HG03060 (cell line): Measurements from ENCODE around the gene SLU7.

Source experiments
- ATAC-seq: cut with Tn5 transposase; IDR thresholded peaks from one replicate; pipeline ENCODE4 v1.9.1; 2021; ENCODE audit warnings: low read depth, moderate number of reproducible peaks; ENCODE audit not compliant: unreplicated experiment

The SLU7 gene

DNA sequence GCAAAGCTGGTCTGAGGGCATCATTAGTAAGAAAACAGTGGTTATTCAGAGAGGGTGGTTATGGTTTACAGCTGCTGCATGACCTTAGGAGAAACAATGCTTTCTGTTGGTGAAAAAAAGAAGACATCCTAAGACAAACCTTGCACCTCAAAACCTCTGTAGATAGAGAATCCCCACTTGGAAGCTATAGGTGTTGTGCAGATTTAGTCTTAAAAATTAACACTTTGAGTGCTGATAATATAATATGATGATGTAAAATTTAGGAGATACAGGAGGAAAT, 1.4 kb upstream of the SLU7 start:
- ATAC-seq: no peak

DNA sequence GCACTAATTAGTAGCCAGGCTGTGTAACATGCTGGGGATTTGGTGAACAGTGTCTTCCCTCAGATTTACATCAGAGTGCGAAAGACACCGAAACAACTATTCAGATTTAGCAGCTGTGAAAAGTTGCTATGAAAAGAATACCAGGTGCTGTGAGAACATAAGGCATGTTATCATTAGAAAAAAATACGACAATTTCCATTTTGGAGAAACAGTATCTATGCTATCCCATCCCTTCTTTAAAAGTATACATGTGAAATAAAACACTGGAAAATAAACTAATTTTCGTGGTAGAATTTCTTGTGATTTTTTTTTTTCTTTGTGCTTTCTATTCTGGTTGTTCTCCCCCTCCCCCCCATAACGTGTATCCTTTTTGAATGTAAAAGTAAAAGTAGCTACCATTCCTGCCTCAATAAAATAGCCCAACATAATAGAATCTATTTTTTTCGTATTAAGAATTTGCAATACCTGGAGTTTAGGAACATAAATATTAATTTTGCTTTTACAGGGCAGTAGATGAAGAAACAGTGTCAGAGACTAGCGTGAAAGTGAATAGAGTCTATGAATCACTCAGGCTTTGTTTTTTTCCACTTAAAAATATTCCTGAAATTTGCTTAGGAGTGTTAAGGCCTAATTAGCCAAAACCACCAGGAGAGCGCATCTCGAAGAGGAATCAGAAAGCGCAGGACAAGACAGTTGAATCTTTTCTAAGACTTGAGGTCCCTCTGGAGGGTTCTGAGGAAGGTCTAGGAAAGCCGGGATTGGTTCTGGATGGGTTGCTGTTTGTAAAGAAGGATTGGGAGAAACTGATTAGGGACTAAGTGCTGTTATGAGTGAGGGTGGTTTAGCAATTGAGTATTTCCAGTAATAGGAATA, 813 bp upstream of the SLU7 start:
- ATAC-seq: peak; percentile 24

DNA sequence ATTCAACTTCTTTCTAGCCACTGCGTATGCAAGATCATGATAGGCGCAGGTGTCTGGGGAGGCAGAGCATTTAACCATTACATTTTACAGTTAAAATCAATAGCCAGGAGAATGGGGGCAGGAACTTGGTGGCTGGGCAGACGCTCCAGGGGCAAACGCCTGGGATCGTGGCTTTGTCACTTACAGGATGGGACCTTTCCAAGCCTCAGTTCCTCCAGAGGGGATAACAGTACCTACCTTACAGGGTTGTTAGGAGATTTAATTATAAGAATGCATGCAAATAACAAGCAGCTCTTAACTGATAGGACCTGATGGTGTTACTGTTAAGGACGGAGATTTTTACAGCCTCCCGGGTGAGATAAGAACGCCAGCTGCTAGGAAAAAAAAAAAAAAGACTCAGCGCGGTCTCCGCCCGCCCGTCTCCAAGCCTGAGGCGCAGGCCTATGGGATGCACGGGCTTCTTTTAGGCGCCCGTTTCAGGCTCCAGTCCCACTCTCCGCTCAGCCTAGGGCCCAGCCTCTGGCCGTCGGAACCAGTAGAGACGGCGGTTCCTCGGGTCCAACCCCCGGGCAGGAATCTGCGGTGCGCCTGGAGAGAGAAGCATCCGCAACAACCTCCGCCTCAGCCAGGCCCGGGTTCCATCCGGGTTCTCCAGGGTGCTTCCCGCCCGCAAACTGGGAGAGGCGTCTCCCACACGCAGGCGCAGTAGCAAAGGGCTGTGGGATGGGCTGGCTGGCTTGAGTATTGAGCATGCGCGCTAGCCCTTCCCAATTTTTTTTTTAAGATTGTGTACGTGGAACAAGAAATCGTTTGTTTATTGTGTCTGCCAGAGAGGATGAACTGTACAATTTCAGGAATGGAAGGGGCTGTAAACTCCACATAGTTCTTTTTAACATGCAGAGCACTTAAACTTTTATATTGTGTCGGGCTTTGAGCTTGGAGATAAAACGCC, 19.2 kb downstream of the SLU7 start, which contains the start of gene FAM200C:
FAM200C (minus strand) TSS at position 653 of the 952 bp plus-strand sequence. CDS start 4,564 bp downstream, outside the sequence.
- peak; percentile 41 for ATAC-seq

DNA sequence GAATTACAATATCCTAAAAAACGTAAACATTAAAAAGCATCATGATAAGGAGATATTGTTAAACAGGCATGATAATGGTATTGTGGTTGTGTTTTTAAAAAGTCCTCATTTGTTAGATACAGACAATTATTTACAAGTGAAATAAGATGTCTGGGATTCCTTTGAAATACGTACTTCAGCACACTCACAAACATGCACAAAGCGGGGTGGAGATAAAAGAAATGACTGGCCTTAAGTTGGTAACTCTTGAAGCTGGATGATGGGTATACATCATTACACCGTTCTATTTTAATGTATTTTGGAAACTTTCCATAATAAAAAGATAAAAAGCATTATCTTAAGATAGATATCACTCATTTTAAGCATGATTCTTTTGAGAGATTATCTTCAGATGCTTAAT, 20.1 kb downstream of the SLU7 start:
- ATAC-seq: no peak

DNA sequence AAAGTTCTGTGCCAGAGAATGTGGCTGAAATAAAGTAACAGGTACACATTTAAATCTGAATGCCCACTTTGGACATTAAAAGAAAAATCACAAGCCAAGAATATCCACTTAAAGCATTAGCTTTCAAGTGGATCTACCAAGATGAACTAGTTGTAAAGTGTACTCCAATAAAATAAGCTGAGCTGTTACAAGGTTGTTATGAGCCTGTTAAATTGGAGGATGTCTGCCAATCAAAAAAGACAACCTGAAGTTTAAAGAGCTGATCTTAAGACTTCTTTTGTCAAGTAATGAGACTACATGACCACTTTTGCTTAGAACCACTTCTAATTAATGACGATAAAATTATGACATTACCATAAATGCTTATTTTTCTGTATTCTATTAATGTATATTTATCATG, 21.4 kb downstream of the SLU7 start:
- no peak for ATAC-seq

DNA sequence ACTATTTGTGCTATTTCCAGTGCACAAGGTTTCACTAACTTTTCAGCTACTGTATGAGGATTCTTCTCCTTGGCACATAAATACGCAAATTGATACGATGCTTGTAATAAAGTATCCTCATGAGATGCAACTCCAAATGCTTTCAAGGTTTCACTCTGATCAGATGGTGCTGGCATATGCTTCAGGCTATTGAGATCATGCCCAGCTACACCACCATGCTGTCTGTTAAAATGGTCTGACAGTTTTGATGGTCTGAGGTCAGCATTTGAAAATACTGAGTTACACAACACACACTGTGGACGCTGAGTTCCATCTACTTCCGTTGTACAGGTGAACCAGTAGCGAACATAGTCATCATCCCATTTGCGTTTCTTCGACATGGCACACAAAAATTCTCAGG, 23.8 kb downstream of the SLU7 start:
- ATAC-seq: no peak

DNA sequence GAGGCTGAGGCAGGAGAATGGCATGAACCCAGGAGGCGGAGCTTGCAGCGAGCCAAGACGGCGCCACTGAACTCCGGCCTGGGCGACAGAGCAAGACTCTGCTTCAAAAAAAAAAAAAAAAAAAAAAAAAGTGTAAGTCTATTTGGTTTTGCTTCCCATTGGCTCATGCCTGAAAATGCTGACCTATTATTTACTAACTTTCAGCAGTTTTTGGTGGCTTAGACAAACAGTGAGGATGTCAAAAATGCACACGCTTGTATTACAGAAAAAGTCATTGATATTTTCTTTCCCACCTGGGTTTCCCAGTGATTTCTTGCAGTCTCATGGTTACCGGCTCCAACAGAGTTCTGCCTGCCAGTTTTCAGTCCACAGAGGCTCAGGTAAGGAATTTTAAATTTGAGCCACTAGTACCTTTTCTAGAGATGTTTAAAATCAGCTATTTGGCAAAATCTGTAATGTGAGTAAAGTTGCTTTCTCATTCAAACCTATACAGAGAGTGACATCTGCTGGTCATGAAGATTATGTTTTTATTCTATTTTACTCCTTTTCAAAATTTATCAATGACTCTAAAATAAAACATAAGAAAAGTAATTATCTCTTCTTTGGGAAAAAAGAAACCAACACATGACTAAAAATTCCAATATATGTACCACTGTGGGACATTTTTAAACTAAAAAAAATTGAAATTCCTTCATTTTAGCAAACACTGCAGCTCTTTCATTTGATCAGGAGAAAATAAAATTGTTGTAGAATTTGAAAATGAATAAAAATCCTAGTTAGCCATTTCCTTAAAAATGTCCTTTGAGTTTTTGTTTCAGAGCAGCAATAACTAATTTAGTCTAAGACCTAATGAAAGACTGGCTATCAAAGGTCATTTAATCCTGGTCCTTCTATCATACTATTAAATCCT, 27.8 kb downstream of the SLU7 start:
- no peak for ATAC-seq

DNA sequence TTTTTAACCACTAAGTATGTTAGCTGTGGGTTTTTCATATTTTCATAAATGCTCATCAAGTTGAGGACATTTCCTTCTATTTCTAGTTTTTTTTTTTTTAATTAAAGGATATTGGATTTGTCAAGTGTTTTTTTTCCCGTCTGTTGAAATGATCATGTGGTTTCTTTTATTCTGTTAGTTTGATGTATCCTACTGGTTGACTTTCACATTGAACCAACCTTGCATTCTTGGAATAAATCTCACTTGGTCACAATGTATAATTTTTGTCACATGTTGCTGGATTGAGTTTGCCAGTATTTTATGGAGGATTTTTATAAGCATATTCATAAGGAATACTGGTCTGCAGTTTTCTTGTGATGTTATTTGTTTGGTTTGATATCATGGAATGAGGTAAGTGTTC, 31.4 kb downstream of the SLU7 start:
- ATAC-seq: no peak

DNA sequence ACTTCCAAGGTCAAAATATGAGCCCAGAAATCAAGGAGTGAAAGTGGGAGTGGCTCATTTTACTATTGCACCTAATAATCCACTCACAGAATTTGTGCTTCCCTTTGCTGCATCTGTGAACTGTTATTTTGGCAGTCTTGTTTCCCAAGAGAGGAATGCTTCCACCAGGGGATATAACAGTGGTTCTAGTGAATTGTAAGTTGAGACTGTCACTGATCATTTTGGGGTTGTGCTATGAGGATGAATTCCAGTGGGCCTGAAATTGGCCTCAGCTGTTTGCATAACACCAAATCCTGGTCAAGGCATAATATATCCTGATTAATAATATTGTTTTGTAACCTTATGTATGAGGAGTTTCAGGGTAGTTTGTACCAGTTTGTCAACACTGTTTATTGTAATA, 33.4 kb downstream of the SLU7 start:
- ATAC-seq: no peak

DNA sequence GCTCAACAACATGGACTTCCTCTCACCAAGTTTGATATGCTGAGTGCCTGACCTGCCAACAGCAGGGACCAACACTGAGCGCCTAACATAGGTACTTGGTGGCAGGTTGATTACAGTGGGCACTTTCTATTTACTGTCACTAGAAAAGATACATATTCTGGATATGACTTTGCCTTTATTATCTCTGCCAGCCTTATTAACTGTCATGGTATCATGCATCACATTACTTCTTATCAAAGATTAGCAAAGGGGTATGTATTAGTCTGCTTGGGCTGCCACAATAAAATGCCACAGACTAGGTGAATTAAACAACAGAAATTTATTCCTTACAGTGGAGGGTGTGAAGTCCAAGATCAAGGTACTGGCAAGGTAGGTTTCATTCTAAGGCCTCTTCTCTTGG, 34.2 kb downstream of the SLU7 start:
- ATAC-seq: no peak

DNA sequence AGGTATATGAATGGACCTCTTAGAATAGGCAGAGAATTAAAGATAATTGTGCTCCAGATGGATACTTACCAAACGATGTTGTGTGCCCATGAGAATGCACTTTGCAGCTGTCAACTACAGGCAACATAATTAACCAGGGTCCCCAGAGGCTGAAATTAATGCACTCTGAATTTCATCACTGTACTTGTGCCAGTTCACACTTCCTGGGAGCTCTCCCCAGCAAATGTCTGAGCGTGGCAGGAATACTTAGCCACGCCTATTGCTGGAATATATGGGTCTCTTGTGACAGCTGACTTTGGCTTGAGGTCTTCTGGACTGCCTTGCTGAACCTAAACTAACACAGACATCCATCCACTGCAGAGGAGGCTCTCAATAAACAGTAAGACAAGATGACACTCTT, 36.5 kb downstream of the SLU7 start:
- no peak for ATAC-seq

DNA sequence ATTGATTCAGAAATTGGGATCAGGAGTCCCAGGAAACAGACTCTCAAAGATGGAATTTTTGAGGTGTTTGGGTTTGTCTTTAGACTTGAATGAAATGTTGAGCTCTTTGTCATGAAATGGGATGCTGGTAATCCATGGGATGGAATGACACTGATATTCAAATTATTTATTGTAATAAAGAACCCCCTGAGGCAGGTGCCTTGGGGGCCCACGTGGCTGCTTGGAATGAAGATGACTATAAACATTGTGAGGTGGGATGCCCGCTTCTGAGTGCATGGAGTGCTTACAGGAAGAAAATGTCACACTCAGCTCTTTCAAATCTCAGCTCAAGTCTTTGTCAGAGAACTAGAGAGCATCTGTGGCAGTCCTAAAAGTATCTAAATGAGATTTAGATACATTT, 38.8 kb downstream of the SLU7 start:
- ATAC-seq: no peak

DNA sequence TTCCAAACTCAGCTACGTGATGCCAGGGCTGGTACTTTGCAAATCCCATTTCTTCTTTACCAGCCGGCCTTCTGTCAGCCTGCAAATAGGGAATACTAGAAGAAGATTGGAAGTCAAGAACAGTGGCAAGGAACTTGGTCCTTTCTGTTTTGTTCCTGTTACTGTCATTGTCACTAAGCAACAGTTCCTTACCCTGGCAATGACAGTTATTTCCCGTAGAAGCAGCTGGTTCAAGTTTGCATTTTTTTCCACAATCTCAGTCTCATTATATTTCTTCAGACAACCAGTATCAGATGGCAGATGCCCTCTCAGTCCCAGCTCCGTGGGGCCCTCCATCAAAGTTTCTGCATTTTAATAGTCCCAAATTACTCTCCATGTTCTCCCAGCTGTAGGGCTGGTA, 39.4 kb downstream of the SLU7 start:
- ATAC-seq: no peak

DNA sequence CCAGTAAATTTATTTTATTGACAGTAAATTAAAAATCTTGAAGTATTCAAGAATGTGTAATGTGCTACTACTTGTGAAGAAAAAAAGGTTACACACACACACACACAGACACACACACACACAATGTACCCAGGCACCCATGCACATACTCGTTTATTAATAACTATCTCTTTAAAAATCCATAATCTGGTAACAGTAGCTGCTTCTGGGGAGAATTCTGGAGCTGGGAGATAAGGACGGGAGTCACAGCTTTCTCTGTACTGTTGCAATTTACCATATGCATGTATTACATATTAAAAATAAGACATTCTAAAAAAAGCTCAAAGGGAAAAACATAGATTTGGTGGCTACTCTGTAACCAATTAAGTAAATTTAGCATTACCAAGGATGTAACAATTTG, 40.6 kb downstream of the SLU7 start:
- ATAC-seq: no peak

DNA sequence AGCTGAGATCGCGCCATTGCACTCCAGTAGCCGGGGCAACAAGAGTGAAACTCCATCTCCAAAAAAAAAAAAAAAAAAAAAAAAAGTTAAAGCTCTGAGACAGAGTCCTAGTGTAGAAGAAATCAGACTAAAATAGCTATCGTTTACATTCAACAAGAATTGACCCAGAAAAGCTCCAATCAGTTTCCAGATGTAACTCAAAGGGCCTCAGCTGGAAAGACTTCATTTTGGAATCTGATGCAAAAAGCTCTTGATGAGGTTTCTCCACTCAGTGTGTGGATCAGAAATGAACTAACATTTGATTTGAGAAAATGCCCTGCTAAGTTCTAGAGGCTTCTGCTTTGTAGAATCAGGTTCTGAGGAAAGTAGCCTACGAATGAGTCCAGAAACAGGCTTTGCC, 41.2 kb downstream of the SLU7 start:
- no peak for ATAC-seq

DNA sequence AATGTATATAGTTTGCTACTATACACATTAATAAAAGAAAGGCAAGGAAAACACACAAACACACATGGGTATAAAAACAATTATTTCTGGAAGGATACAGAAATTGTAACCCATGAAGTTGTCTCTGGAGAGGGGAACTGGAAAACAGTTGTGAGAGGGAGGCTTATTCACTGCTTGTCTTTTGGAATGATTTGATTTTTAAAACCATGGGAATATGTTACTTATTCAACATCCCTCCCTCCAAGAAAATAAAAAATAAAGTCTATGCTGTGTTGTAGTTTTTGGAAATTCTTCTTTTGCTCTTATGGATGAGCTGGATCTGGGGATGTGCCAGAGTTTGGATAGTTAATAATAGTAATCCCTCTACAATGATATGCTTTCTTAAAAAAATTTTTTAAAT, 42.5 kb downstream of the SLU7 start:
- ATAC-seq: no peak

DNA sequence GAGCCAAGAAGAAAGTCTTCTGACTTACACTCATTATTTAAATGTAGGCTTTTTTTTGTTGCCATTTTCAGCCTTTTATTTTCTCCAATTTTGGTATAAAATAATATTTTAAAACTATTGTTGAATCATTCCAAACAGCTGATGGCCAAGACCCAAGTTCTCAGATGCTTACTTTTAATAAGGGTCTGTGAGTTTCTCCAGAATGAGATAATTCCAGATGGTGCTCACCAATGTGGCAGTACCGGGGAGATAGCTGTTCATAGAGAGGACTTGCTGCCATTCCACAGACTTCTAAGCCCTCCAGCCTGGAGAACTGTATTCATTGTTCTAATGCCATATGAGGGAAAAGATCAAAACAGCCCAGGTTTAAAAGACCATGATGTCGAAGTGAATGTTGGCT, 43.2 kb downstream of the SLU7 start:
- ATAC-seq: no peak

DNA sequence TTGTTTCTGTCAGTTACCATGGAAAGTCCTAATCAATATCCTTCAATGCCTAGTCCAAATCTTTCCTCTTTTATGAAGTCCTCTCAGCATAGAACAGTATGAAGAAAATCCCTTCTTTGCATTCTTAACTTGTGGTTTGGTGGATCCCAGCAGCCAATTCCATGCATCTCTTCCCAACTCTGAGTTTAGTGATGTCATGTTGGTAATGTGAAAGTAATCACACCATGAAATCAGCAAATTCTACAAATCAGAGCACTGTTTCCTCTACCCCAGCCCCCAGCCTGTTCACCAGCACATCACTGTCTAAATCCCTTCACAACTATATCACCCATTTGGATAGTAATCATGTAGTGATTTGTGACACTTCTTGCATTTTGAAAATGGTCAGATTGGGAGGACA, 43.7 kb downstream of the SLU7 start:
- no peak for ATAC-seq

DNA sequence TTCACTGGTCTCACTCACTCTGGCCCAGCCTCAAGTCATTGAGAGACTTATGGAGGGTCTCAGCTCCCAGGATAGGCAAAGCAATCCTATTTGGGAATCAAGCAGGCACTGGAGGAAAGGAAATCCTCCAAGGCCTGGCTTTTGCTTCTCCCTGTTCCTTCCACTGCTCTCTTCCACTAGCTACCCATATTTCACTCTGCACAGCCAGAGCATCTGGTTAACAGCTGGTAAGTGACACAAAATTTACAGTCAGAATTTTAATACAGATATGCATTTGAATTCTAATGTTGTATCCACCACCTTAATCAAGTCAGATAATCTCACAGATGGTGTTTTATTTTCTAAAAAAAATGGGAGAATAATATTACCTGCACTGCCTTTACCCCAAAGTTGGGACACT, 47.6 kb downstream of the SLU7 start:
- no peak for ATAC-seq

DNA sequence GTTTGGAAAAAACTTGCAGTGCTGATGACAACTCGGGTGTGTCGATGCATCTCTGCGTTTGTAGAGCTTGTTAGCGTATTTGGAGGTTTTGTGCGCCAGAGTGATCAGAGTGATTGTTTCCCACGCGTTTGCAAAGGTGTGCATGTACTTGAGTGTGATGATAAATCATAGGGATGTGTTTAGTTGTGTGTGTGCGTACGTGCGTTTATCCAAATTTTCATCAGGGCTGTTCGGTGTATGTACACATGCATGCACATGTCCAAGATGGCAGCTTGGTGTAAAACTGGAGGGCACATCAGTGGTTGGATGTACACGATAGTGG, 48.2 kb downstream of the SLU7 start:
- ATAC-seq: no peak
